H1 (cell line): ENCODE results near the gene NFYB. TPM values are rescaled to one million over a fixed set of nuclear protein-coding genes. Genes with fewer than 3 reads are reported as not detected.

ENCODE experiments used
- CTCF ChIA-PET: fragments of 300-600 bp; sonication (Branson Sonifier 250); formaldehyde crosslinking; loops from one replicate; lab custom pipeline; 2021; ENCODE audit not compliant: partially characterized antibody; lab: Charles Lee
- POLR2A ChIA-PET: fragments of 300-600 bp; sonication (Branson Sonifier 250); formaldehyde crosslinking; loops from one replicate; lab custom pipeline; 2021; ENCODE audit warnings: inconsistent platforms; ENCODE audit not compliant: partially characterized antibody; lab: Charles Lee
- DNase-seq, 2 experiments: peaks; one replicate each; pipeline versions ENCODE4 v3.0.0 to v3.0.0-alpha.2; 2010 to 2022; ENCODE audit warnings: low spot score in 2 of 2, low read depth in 1 of 2, mixed read lengths in 1 of 2
- FAIRE-seq: peaks from 2 replicates; lab custom pipeline; 2011; peaks lifted over from hg19 to GRCh38; lab: Jason Lieb, UNC
- H2AFZ ChIP-seq: 2 replicates; pipeline ENCODE4 v1.8.1; 2012; ENCODE audit warnings: low read length, inconsistent platforms
- H2AK5ac ChIP-seq: 2 replicates; pipeline ENCODE4 v1.6.1; 2013; ENCODE audit warnings: low read depth, low read length
- H2BK120ac ChIP-seq: replicated peaks from 2 replicates; pipeline ENCODE3; 2013; ENCODE audit warnings: low read depth, low read length, inconsistent platforms
- H2BK12ac ChIP-seq: 2 replicates; pipeline ENCODE4 v1.6.1; 2013; ENCODE audit warnings: low read depth, low read length
- H2BK15ac ChIP-seq: 2 replicates; pipeline ENCODE4 v1.6.1; 2013; ENCODE audit warnings: low read length
- H2BK20ac ChIP-seq: 2 replicates; pipeline ENCODE4 v1.6.1; 2013; ENCODE audit warnings: low read length
- H2BK5ac ChIP-seq: 2 replicates; pipeline ENCODE4 v1.6.1; 2013; ENCODE audit warnings: low read depth, low read length
- H3K14ac ChIP-seq: 2 replicates; pipeline ENCODE4 v1.6.1; 2013; ENCODE audit warnings: inconsistent platforms; ENCODE audit not compliant: insufficient read length
- H3K18ac ChIP-seq: 2 replicates; pipeline ENCODE4 v1.6.1; 2013; ENCODE audit warnings: low read length; ENCODE audit errors: extremely low read depth
- H3K23ac ChIP-seq: 2 replicates; pipeline ENCODE4 v1.6.1; 2013; ENCODE audit warnings: inconsistent platforms; ENCODE audit not compliant: insufficient read length
- H3K23me2 ChIP-seq: 2 replicates; pipeline ENCODE4 v1.6.1; 2013; ENCODE audit warnings: low read depth, low read length
- H3K27ac ChIP-seq: 2 replicates; pipeline ENCODE4 v1.6.1; 2011; ENCODE audit warnings: low read depth, low read length, inconsistent platforms
- H3K27me3 ChIP-seq, 4 experiments: replicated peaks in 1 of 4; 1 replicate in 1 of 4; 2 replicates in 3 of 4; pipeline versions ENCODE4 v1.6.1 to v1.8.1; 2011 to 2013; ENCODE audit warnings: low read length in 3 of 4, mild to moderate bottlenecking in 3 of 4, inconsistent platforms in 2 of 4, mixed read lengths in 2 of 4, moderate library complexity in 1 of 4; ENCODE audit not compliant: control insufficient read depth in 3 of 4, insufficient read depth in 3 of 4; ENCODE audit errors: extremely low read depth in 1 of 4
- H3K36me3 ChIP-seq, 4 experiments: 2 replicates each; pipeline versions ENCODE4 v1.6.1 to v1.8.1; 2011 to 2013; ENCODE audit warnings: mild to moderate bottlenecking in 4 of 4, low read length in 3 of 4, moderate library complexity in 2 of 4, control low read depth in 1 of 4, inconsistent platforms in 1 of 4; ENCODE audit not compliant: insufficient read depth in 4 of 4, control insufficient read depth in 2 of 4
- H3K4ac ChIP-seq: replicated peaks from 2 replicates; pipeline ENCODE3; 2013; ENCODE audit warnings: low read length, low read depth, mixed read lengths, inconsistent platforms; ENCODE audit not compliant: insufficient read length
- H3K4me1 ChIP-seq, 4 experiments: replicated peaks in 1 of 4; 1 replicate in 1 of 4; 2 replicates in 3 of 4; pipeline versions ENCODE4 v1.6.1 to v1.8.1; 2011 to 2013; ENCODE audit warnings: low read length in 3 of 4, inconsistent platforms in 2 of 4, mixed read lengths in 1 of 4; ENCODE audit not compliant: insufficient read depth in 4 of 4, control insufficient read depth in 3 of 4
- H3K4me2 ChIP-seq, 2 experiments: 2 replicates each; pipeline versions ENCODE4 v1.6.1 to v1.8.1; 2011 to 2013; ENCODE audit warnings: low read depth in 2 of 2, low read length in 2 of 2, control low read depth in 1 of 2, inconsistent platforms in 1 of 2, mild to moderate bottlenecking in 1 of 2; ENCODE audit not compliant: insufficient read depth in 1 of 2
- H3K4me3 ChIP-seq, 4 experiments: fragments of 200-600, 300-600 bp in 1 of 4; sonication (generic), shearing (Covaris generic), sonication (Bioruptor Twin) in 1 of 4; 2 replicates each; pipeline versions ENCODE4 v1.5.1 to v1.8.1; 2011 to 2016; ENCODE audit warnings: low read length in 4 of 4, low read depth in 3 of 4, control low read depth in 2 of 4, inconsistent platforms in 2 of 4, mild to moderate bottlenecking in 2 of 4, mixed read lengths in 1 of 4, moderate library complexity in 1 of 4; ENCODE audit not compliant: insufficient read depth in 2 of 4; ENCODE audit errors: extremely low read depth in 1 of 4
- H3K56ac ChIP-seq: replicated peaks from 2 replicates; pipeline ENCODE3; 2013; ENCODE audit warnings: low read depth, mild to moderate bottlenecking, mixed read lengths, low read length, inconsistent platforms; ENCODE audit not compliant: insufficient read length
- H3K79me1 ChIP-seq: 2 replicates; pipeline ENCODE4 v1.6.1; 2013; ENCODE audit warnings: low read depth, low read length, control low read depth
- H3K79me2 ChIP-seq, 2 experiments: 2 replicates each; pipeline versions ENCODE4 v1.6.1 to v1.8.1; 2012 to 2013; ENCODE audit warnings: low read length in 2 of 2, mild to moderate bottlenecking in 2 of 2, inconsistent platforms in 1 of 2; ENCODE audit not compliant: insufficient read depth in 2 of 2, control insufficient read depth in 1 of 2
- H3K9ac ChIP-seq, 4 experiments: replicated peaks in 1 of 4; 1 replicate in 1 of 4; 2 replicates in 3 of 4; pipeline versions ENCODE4 v1.6.1 to v1.8.1; 2011 to 2013; ENCODE audit warnings: low read depth in 3 of 4, low read length in 3 of 4, control low read depth in 2 of 4, mild to moderate bottlenecking in 2 of 4, moderate library complexity in 2 of 4, inconsistent platforms in 1 of 4; ENCODE audit errors: extremely low read depth in 1 of 4
- H3K9me3 ChIP-seq, 2 experiments: 2 replicates each; pipeline versions ENCODE4 v1.6.1 to v1.8.1; 2012 to 2013; ENCODE audit warnings: mild to moderate bottlenecking in 2 of 2, moderate library complexity in 2 of 2, control low read depth in 1 of 2, inconsistent platforms in 1 of 2, low read depth in 1 of 2, low read length in 1 of 2, mixed read lengths in 1 of 2; ENCODE audit not compliant: insufficient read depth in 2 of 2
- H4K20me1 ChIP-seq, 2 experiments: replicated peaks in 1 of 2; 2 replicates each; pipeline versions ENCODE3 to v1.8.1; 2011 to 2013; ENCODE audit warnings: inconsistent platforms in 2 of 2, low read length in 2 of 2, mild to moderate bottlenecking in 1 of 2; ENCODE audit not compliant: insufficient read depth in 2 of 2, control insufficient read depth in 1 of 2
- H4K5ac ChIP-seq: 2 replicates; pipeline ENCODE4 v1.6.1; 2013; ENCODE audit warnings: low read length, low read depth, mixed read lengths, inconsistent platforms; ENCODE audit not compliant: insufficient read length
- H4K8ac ChIP-seq: 2 replicates; pipeline ENCODE4 v1.8.0; 2013; ENCODE audit warnings: mild to moderate bottlenecking, moderate library complexity, low read length, inconsistent platforms; ENCODE audit not compliant: insufficient read depth; ENCODE audit errors: extremely low read depth
- H4K91ac ChIP-seq: replicated peaks from 2 replicates; pipeline ENCODE3; 2013; ENCODE audit warnings: low read length, mixed read lengths, inconsistent platforms; ENCODE audit not compliant: insufficient read length
- CBX8 ChIP-seq: fragments of 300-800, 300-1000 bp; sonication (generic); IDR thresholded peaks from 2 replicates; pipeline ENCODE4 v1.7.1; 2016; ENCODE audit warnings: low read depth, low read length, borderline replicate concordance
- CEBPB ChIP-seq: IDR thresholded peaks from 2 replicates; pipeline ENCODE4 v1.6.1; 2012; ENCODE audit warnings: low read depth, low read length
- CREB1 ChIP-seq: IDR thresholded peaks from 2 replicates; pipeline ENCODE4 v1.6.1; 2012; ENCODE audit warnings: inconsistent platforms
- JUND ChIP-seq: IDR thresholded peaks from 2 replicates; pipeline ENCODE4 v1.6.1; 2011; ENCODE audit warnings: mild to moderate bottlenecking, improper control_type of control experiment, low read length
- KDM1A ChIP-seq: fragments of 200-600, 300-600 bp; sonication (generic); IDR thresholded peaks from 2 replicates; pipeline ENCODE4 v1.7.1; 2016; ENCODE audit warnings: mild to moderate bottlenecking, low read length, borderline replicate concordance
- MAFK ChIP-seq: IDR thresholded peaks from 2 replicates; pipeline ENCODE4 v1.6.1; 2012; ENCODE audit warnings: low read depth, mild to moderate bottlenecking, improper control_type of control experiment, low read length
- PHF8 ChIP-seq: fragments of 200-600 bp; sonication (generic); conservative IDR thresholded peaks from 2 replicates; pipeline ENCODE4 v1.7.1; 2012; ENCODE audit warnings: low read depth, mild to moderate bottlenecking, inconsistent platforms, low read length, moderate library complexity
- SIN3A ChIP-seq, 2 experiments: IDR thresholded peaks in 1 of 2; conservative IDR thresholded peaks in 1 of 2; 2 replicates each; pipeline ENCODE4 v1.6.1; 2011 to 2012; ENCODE audit warnings: low read length in 2 of 2, improper control_type of control experiment in 1 of 2, low read depth in 1 of 2, mild to moderate bottlenecking in 1 of 2
- SIX5 ChIP-seq: IDR thresholded peaks from 2 replicates; pipeline ENCODE4 v1.6.1; 2011; ENCODE audit warnings: mild to moderate bottlenecking, low read depth, low read length
- SUZ12 ChIP-seq: fragments of 200-600 bp; sonication (generic); IDR thresholded peaks from 2 replicates; pipeline ENCODE4 v1.6.1; 2012; ENCODE audit warnings: mild to moderate bottlenecking, inconsistent platforms, low read length, moderate library complexity, mixed read lengths
- TAF1 ChIP-seq: IDR thresholded peaks from 2 replicates; pipeline ENCODE4 v1.6.1; 2011; ENCODE audit warnings: mild to moderate bottlenecking, low read depth, low read length
- TCF12 ChIP-seq: IDR thresholded peaks from 2 replicates; pipeline ENCODE4 v1.6.1; 2011; ENCODE audit warnings: low read depth, mild to moderate bottlenecking, low read length
- TEAD4 ChIP-seq: IDR thresholded peaks from 2 replicates; pipeline ENCODE4 v1.6.1; 2012; ENCODE audit warnings: low read depth, low read length, inconsistent platforms, mixed read lengths
- YY1 ChIP-seq: IDR thresholded peaks from 2 replicates; pipeline ENCODE4 v1.6.1; 2011; ENCODE audit warnings: low read depth, mild to moderate bottlenecking, low read length
- WGBS, 2 experiments: shearing (Covaris generic) in 1 of 2; methylation state at CpG; one replicate each; pipeline versions ENCODE4 v1.1.6 to v1.1.7; 2013 to 2015; ENCODE audit warnings: low lambda C conversion rate in 2 of 2, mixed read lengths in 2 of 2, inconsistent platforms in 1 of 2, low coverage in 1 of 2, missing lambda C conversion rate in 1 of 2; ENCODE audit not compliant: insufficient replicate concordance in 2 of 2, insufficient coverage in 1 of 2, insufficient read length in 1 of 2; ENCODE audit errors: extremely low coverage in 1 of 2, missing lambda C conversion rate in 1 of 2; 5-methylcytosine and 5-hydroxymethylcytosine counted together
- polyA plus RNA-seq, 7 experiments: library from polyadenylated mRNA; depleted of rRNA in 3 of 7; stranded (reverse) in 5 of 7; unstranded in 2 of 7; fragments of >200 nt in 5 of 7; fragments of 200-250 nt in 2 of 7; gene quantifications; 1 replicate in 5 of 7; 2 replicates in 1 of 7; 4 replicates in 1 of 7; pipeline versions ENCODE4 v1.2.1 to v1.2.3, GENCODE V29; 2011 to 2013; ENCODE audit warnings: missing spikeins in 2 of 7, mixed read lengths in 2 of 7
- total RNA-seq: library from RNA; stranded (reverse); fragmentation: NEBNext Ultra II Directional; extraction: Animal tissue kit (Norgen Biotek cat#: 25700); gene quantifications from 2 replicates; pipeline ENCODE4 v1.2.1, GENCODE V29; 2021

Gene NFYB
- total and polyA plus RNA-seq, 2 of the 8 experiments (the other 6 are each of a cell fraction or from before 2014, with no cell fraction given) = 29.1 to 43.5 TPM

GRCh38 chr12:104109446-104110271 is 28.4 kb downstream of the NFYB start:
- Histone ChIP-seq H2AFZ (no peak overlapping the region), H2AK5ac (no peak overlapping the region), H3K79me2 (no peaks in the 10 kb centered on the region), H2BK15ac (no peak overlapping the region), H2BK120ac (no peak overlapping the region), H3K79me1 (no peaks in the 10 kb centered on the region), H4K91ac (no peak overlapping the region), H4K5ac (no peak overlapping the region), H3K4me3 (no peak overlapping the region), H4K20me1 (no peaks in the 10 kb centered on the region), H3K36me3 (no peaks in the 10 kb centered on the region), H3K27ac (no peak overlapping the region), H3K9ac (no peak overlapping the region), H3K23ac (no peak overlapping the region), H3K14ac (no peak overlapping the region), H2BK12ac (no peak overlapping the region), H3K23me2 (no peaks in the 10 kb centered on the region), H4K8ac (no peak overlapping the region), H3K4ac (no peak overlapping the region), H3K4me2 (no peak overlapping the region), H2BK5ac (no peak overlapping the region), H3K56ac (no peak overlapping the region), H3K27me3 (no peaks in the 10 kb centered on the region), H3K9me3 (no peaks in the 10 kb centered on the region), H2BK20ac (no peak overlapping the region), H3K4me1 (peaks cover 0 to 4% (median 0%) of the 10 kb centered on the region in 4 experiments; a peak in 2 of 7 replicates), H3K18ac (no peak overlapping the region)
- POLR2A ChIA-PET = interaction anchor here (0.6 to 1.3 kb wide), 3 partner anchors 50 to 189 kb away, joined by 3 to 5 read pairs (median 4); no protein-coding TSS in a partner anchor
- DNase-seq (no peak), FAIRE-seq (no peak)
- 74% methylated on average over 4 of the region's 4 CpGs; no CpG with 5 or more reads in 1 of the 2 experiments for WGBS, 2 experiments
- CTCF ChIA-PET = interaction anchor here (0.7 to 3.9 kb wide), 39 partner anchors 9 to 609 kb away, joined by 3 to 94 read pairs (median 5); partner anchors contain the start of gene HCFC2
- TF ChIP-seq CEBPB (no peak), YY1 (no peak), MAFK (no peak), KDM1A (no peak), SIX5 (no peak), TCF12 (no peak), CREB1 (no peak), SUZ12 (no peak), TEAD4 (no peak), CBX8 (no peak), PHF8 (no peak), SIN3A (conservative IDR thresholded peaks at IDR 0.05 in 1 of 2, IDR thresholded peaks at IDR 0.05 in 1 of 2; ENCODE audit: low read depth in 1 of 2, low read length in 2 of 2) (no peak), TAF1 (no peak), JUND (no peak)
